Subcutaneous preadipocyte (primary cell): ENCODE measurements around the gene TCP11L1. TPM values are rescaled to one million over a fixed set of nuclear protein-coding genes. Genes with fewer than 3 reads are reported as not detected.

Experiments used
- small RNA-seq: library from RNA; depleted of rRNA; stranded (forward); fragments of <200 nt; gene quantifications from one replicate; pipeline ENCODE3, GENCODE V24; 2012
- total RNA-seq: library from RNA; depleted of rRNA; stranded (reverse); fragments of >200 nt; gene quantifications from 2 replicates; pipeline ENCODE4 v1.2.3, GENCODE V29; 2012

The TCP11L1 gene, protein sequence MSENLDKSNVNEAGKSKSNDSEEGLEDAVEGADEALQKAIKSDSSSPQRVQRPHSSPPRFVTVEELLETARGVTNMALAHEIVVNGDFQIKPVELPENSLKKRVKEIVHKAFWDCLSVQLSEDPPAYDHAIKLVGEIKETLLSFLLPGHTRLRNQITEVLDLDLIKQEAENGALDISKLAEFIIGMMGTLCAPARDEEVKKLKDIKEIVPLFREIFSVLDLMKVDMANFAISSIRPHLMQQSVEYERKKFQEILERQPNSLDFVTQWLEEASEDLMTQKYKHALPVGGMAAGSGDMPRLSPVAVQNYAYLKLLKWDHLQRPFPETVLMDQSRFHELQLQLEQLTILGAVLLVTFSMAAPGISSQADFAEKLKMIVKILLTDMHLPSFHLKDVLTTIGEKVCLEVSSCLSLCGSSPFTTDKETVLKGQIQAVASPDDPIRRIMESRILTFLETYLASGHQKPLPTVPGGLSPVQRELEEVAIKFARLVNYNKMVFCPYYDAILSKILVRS
- total RNA-seq: 19.1 and 27.2 TPM in 2 replicates

GRCh38 chr11:33039274-33040032 is at the start of gene TCP11L1:
TCP11L1 (plus strand) TSS chr11:33039572; CDS start chr11:33043774, 4,202 bp downstream.

DNA sequence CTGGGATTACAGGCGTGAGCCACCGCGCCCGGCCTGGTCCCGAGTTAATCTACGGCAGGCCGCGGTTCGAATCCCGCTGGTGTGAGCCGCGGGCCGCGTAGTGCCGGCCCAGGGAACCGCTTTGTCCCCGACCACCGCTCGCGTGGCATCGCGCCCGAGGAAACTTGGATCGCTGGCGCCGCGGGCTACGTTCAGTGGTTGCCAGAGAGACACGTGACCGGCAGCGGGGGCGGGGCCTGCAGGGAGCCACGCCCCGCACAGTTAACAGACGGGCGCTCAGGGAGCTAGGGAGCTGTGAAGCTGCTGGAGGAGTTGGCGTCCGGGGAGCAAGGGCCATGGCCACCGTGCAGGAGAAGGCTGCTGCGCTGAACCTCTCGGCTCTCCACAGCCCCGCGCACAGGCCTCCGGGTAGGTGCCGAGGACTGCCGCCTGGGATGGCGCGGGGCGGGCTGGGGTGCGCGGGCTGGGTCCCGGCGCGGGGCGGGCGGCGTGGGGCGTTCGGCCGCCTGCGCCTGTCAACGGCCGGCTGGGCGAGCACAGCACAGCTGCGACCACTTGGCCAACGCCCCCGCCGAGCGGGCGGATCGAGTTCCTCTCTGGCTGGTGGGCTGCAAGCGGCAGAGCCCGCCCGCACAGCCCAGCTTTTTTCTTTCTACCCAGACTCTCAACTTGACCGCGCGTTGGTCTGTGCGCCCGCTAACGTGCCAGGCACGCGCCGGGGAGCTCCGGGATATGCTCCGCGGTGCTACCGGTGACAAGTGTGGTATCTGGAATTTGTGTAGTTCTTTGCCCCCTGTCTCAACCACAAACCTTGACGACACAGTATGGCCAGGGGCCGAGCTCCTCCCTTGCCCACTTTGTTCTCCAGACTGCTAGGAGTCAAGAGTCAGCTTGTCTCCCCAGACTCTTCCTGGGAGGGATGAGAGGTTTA is 23.5 kb upstream of the TCP11L1 start, which contains the start of gene DEPDC7:
DEPDC7 (plus strand) TSS at position 258 of the 931 bp plus-strand sequence; CDS start at position 336, 78 bp downstream.

Small RNA genes within 50 kb of the gene (small RNA-seq; reads per million reads assigned to genes)
- gene RF00019: not detected

Other genes with a start within 250 kb of the TCP11L1 start
- gene CCDC73, start 244.9 kb upstream of the TCP11L1 start, total RNA-seq: not detected in 2 replicates
- gene PRRG4, start 209.6 kb upstream of the TCP11L1 start, total RNA-seq: not detected in 2 replicates
- gene QSER1, start 146.8 kb upstream of the TCP11L1 start, total RNA-seq: 24.3 and 33.0 TPM in 2 replicates
- gene DEPDC7, start 23.7 kb upstream of the TCP11L1 start, total RNA-seq: 2.6 and 3.3 TPM in 2 replicates
- 17.3 and 31.3 TPM in 2 replicates for gene CSTF3, start 121.9 kb downstream of the TCP11L1 start, total RNA-seq
- gene HIPK3, start 217.8 kb downstream of the TCP11L1 start, total RNA-seq: 75.1 and 91.5 TPM in 2 replicates